HepG2 (cell line): ENCODE data around the gene BICDL1. TPM values are rescaled to one million over a fixed set of nuclear protein-coding genes. Genes with fewer than 3 reads are reported as not detected.

ENCODE experiments used
- ATAC-seq: fragments of 200-7000 bp; cut with Tn5 transposase; 3 replicates; pipeline ENCODE4 v1.9.1; 2020; ENCODE audit warnings: mild to moderate bottlenecking, moderate library complexity
- BruUV-seq: library from RNA; stranded (reverse); fragments of 400-500 nt; replicated peaks from 2 replicates; lab custom pipeline; 2021; lab: Mats Ljungman, UMichigan
- CTCF ChIA-PET: fragments of 300-600 bp; formaldehyde crosslinking; extraction: SDS; loops from one replicate; lab custom pipeline; 2021; ENCODE audit warnings: low total read pairs, inconsistent platforms, low intra/inter-chr PET ratio; lab: Yijun Ruan, JAX
- POLR2A ChIA-PET: fragments of 350-600 bp; sonication (Branson Sonifier 250); formaldehyde crosslinking; loops from one replicate; lab custom pipeline; 2020; ENCODE audit warnings: antibody characterized with exemption, inconsistent platforms; lab: Yijun Ruan, JAX
- DNase-seq: peaks from one replicate; pipeline ENCODE4 v3.0.0-alpha.2; 2015; ENCODE audit warnings: low spot score
- FAIRE-seq: peaks from 3 replicates; lab custom pipeline; 2011; peaks lifted over from hg19 to GRCh38; lab: Jason Lieb, UNC
- H2AFZ ChIP-seq: one replicate; pipeline ENCODE4 v1.6.1; 2011; ENCODE audit warnings: low read length, inconsistent platforms
- H3K27ac ChIP-seq: fragments of 300-600 bp; 3 replicates; pipeline ENCODE4 v1.8.0; 2011; ENCODE audit warnings: mixed run types, mild to moderate bottlenecking, mixed read lengths, low read length, inconsistent platforms; ENCODE audit not compliant: insufficient read depth; ENCODE audit errors: extremely low read length
- H3K27me3 ChIP-seq, 2 experiments: fragments of 200-600 bp in 1 of 2; 2 replicates in 1 of 2; 3 replicates in 1 of 2; pipeline versions ENCODE4 v1.6.0 to v1.8.0; 2011; ENCODE audit warnings: low read length in 2 of 2, mild to moderate bottlenecking in 2 of 2, moderate library complexity in 2 of 2, inconsistent platforms in 1 of 2; ENCODE audit not compliant: insufficient read depth in 2 of 2, control insufficient read depth in 1 of 2
- H3K36me3 ChIP-seq, 2 experiments: fragments of 200-600 bp in 1 of 2; replicated peaks in 1 of 2; 2 replicates in 1 of 2; 3 replicates in 1 of 2; pipeline versions ENCODE4 v1.5.1 to v1.8.0; 2011; ENCODE audit warnings: low read length in 2 of 2, inconsistent platforms in 1 of 2; ENCODE audit not compliant: insufficient read depth in 2 of 2, control insufficient read depth in 1 of 2
- H3K4me1 ChIP-seq: 2 replicates; pipeline ENCODE4 v1.5.1; 2012; ENCODE audit warnings: low read length, inconsistent platforms; ENCODE audit not compliant: insufficient read depth
- H3K4me2 ChIP-seq: 2 replicates; pipeline ENCODE4 v1.6.0; 2011; ENCODE audit warnings: low read depth, low read length, inconsistent platforms
- H3K4me3 ChIP-seq, 3 experiments: fragments of 200-600 bp in 1 of 3; sonication (generic), shearing (Covaris generic) in 1 of 3; replicated peaks in 1 of 3; 2 replicates each; pipeline ENCODE4 v1.5.1; 2011 to 2016; ENCODE audit warnings: low read length in 3 of 3, inconsistent platforms in 2 of 3, low read depth in 2 of 3, mild to moderate bottlenecking in 2 of 3, control low read depth in 1 of 3, mixed read lengths in 1 of 3; ENCODE audit not compliant: insufficient read depth in 1 of 3
- H3K79me2 ChIP-seq: one replicate; pipeline ENCODE4 v1.6.1; 2011; ENCODE audit warnings: low read length, inconsistent platforms; ENCODE audit not compliant: insufficient read depth
- H3K9ac ChIP-seq: 2 replicates; pipeline ENCODE4 v1.6.0; 2011; ENCODE audit warnings: mild to moderate bottlenecking, low read depth, low read length, inconsistent platforms; ENCODE audit not compliant: insufficient read depth
- H3K9me3 ChIP-seq: 2 replicates; pipeline ENCODE4 v1.5.1; 2012; ENCODE audit warnings: mild to moderate bottlenecking, low read length
- H4K20me1 ChIP-seq: 2 replicates; pipeline ENCODE4 v1.6.0; 2011; ENCODE audit warnings: inconsistent platforms, mild to moderate bottlenecking, low read length, moderate library complexity; ENCODE audit not compliant: insufficient read depth
- CEBPG ChIP-seq: IDR thresholded peaks from 2 replicates; pipeline ENCODE4 v1.6.1; 2016
- ELF3 ChIP-seq: IDR thresholded peaks from 2 replicates; pipeline ENCODE4 v1.6.1; 2016; ENCODE audit warnings: missing genetic modification reagents, missing compliant biosample characterization
- GFI1 ChIP-seq: sonication (generic); formaldehyde crosslinking; IDR thresholded peaks from 2 replicates; pipeline ENCODE4 v1.5.0; 2020; ENCODE audit warnings: missing genetic modification reagents, mild to moderate bottlenecking, borderline replicate concordance
- HMGXB3 ChIP-seq: sonication (generic); formaldehyde crosslinking; IDR thresholded peaks from 2 replicates; pipeline ENCODE4 v1.4.0; 2020; ENCODE audit warnings: missing genetic modification reagents, borderline replicate concordance
- KLF6 ChIP-seq: IDR thresholded peaks from 2 replicates; pipeline ENCODE4 v1.8.0; 2016; ENCODE audit warnings: missing biosample characterization, missing genetic modification reagents
- ZFP36L1 ChIP-seq: sonication (generic); formaldehyde crosslinking; IDR thresholded peaks from 2 replicates; pipeline ENCODE4 v1.8.0; 2022; ENCODE audit warnings: mild to moderate bottlenecking, missing genetic modification reagents, moderate library complexity
- ZMYM4 ChIP-seq: sonication (generic); formaldehyde crosslinking; IDR thresholded peaks from 2 replicates; pipeline ENCODE4 v1.8.1; 2023; ENCODE audit warnings: mild to moderate bottlenecking, missing genetic modification reagents
- ZNF660 ChIP-seq: sonication (generic); formaldehyde crosslinking; IDR thresholded peaks from 2 replicates; pipeline ENCODE4 v1.5.1; 2020; ENCODE audit warnings: mild to moderate bottlenecking, low read depth, missing genetic modification reagents, borderline replicate concordance
- WGBS: methylation state at CpG from one replicate; pipeline ENCODE4 v1.1.6; 2017; ENCODE audit warnings: low lambda C conversion rate; 5-methylcytosine and 5-hydroxymethylcytosine counted together
- in situ Hi-C: cut with HindIII; loops from 2 replicates; pipeline ENCODE4 v1.10.0; 2017; ENCODE audit warnings: low pct_unique_long_range_greater_than_20kb; ENCODE audit not compliant: extremely low pct_ligation_motif_present
- intact Hi-C: fragments of 100-400 bp; cut with micrococcal nuclease; formaldehyde crosslinking; loops from one replicate; pipeline ENCODE4 v1.10.0; 2022; ENCODE audit not compliant: unreplicated experiment
- polyA plus RNA-seq, 8 experiments: library from polyadenylated mRNA; depleted of rRNA in 3 of 8; stranded (reverse) in 7 of 8; unstranded in 1 of 8; fragments of >200 nt; fragmentation: Illumina TruSeq in 4 of 8; extraction: Trizol in 4 of 8; gene quantifications; 2 replicates each; pipeline versions ENCODE4 v1.2.1 to v1.2.3, GENCODE V29; 2011 to 2016; ENCODE audit warnings: low read depth in 4 of 8, missing spikeins in 1 of 8, mixed read lengths in 1 of 8; ENCODE audit not compliant: insufficient read depth in 1 of 8
- total RNA-seq, 5 experiments: library from RNA; depleted of rRNA; stranded (reverse); fragments of >200 nt; fragmentation: Illumina TruSeq; extraction: Trizol; gene quantifications; 2 replicates each; pipeline ENCODE4 v1.2.3, GENCODE V29; 2016; ENCODE audit warnings: low read depth in 1 of 5

BICDL1 gene
- total and polyA plus RNA-seq, 2 of the 13 experiments (the other 11 are each of a cell fraction or from before 2014, with no cell fraction given), result 3.6 to 9.7 TPM

- no peaks in the 10 kb centered on the region; a peak in 2 of 5 replicates for H3K36me3 ChIP-seq
- peak overlapping the region; percentile 99 for H3K4me2 ChIP-seq
- no peak for ATAC-seq
- no peak overlapping the region for H2AFZ ChIP-seq
- H4K20me1 ChIP-seq, result peaks cover 12% of the 10 kb centered on the region
- peaks cover 49% of the 10 kb centered on the region for H3K4me1 ChIP-seq
- no peaks in the 10 kb centered on the region; a peak in 1 of 5 replicates for H3K27me3 ChIP-seq
- H3K9ac ChIP-seq, result peak overlapping the region; percentile 91
- BruUV-seq, result no TSS peak
- no peaks in the 10 kb centered on the region for H3K9me3 ChIP-seq
- TF ChIP-seq CEBPG (CRISPR knock-in tag) (no peak), ZFP36L1 (no peak), KLF6 (CRISPR knock-in tag) (no peak), ZNF660 (CRISPR knock-in tag) (no peak), ZMYM4 (CRISPR knock-in tag) (no peak), GFI1 (CRISPR knock-in tag) (no peak), ELF3 (no peak), HMGXB3 (no peak)
- intact Hi-C loops, result no loop called here
- H3K27ac ChIP-seq, result no peak overlapping the region
- 93% methylated on average over 3 of the region's 3 CpGs for WGBS
- H3K4me3 ChIP-seq, result peak overlapping the region in 2 of 3 experiments; percentile 93 to 99; a peak in 3 of 6 replicates
- peaks cover 61% of the 10 kb centered on the region for H3K79me2 ChIP-seq
- no peak for FAIRE-seq
- CTCF ChIA-PET, result no interaction called here
- no peak for DNase-seq
- POLR2A ChIA-PET, result interaction anchor here (1.4 kb wide), 1 partner anchor 86 kb away, joined by 6 read pairs; the partner anchor contains the start of gene RPLP0
- in situ Hi-C loops, result no loop called here
Measured at GRCh38 chr12:120115066-120115465, 126.0 kb downstream of the BICDL1 start.
